ENCODE results near the gene DPH3. TPM values are rescaled to one million over a fixed set of nuclear protein-coding genes. Genes with fewer than 3 reads are reported as not detected.

DPH3 gene
- polyA plus RNA-seq, 1 of the 3 experiments (the other 2 are of a cell fraction): 8.5 TPM

GRCh38 chr3:16302082-16302631 is 37.4 kb upstream of the DPH3 start:
- no peak overlapping the region for H3K4me2 ChIP-seq
- peak overlapping the region in 1 of 2 experiments; percentile 50; a peak in 1 of 4 replicates for H3K27ac ChIP-seq (ENCODE audit: low read depth in 2 of 2, low read length in 1 of 2)
- H3K4me3 ChIP-seq (ENCODE audit: low read depth in 2 of 2, low read length in 1 of 2): no peak overlapping the region
- H2AFZ ChIP-seq (ENCODE audit: low read depth): no peak overlapping the region
- POLR2A ChIA-PET: no interaction called here
- no peaks in the 10 kb centered on the region for H3K9me2 ChIP-seq
- no peak for DNase-seq
- TF ChIP-seq TAF1 (IDR thresholded peaks at IDR 0.05; ENCODE audit: borderline replicate concordance, low read depth, low read length) (no peak), YY1 (IDR thresholded peaks at IDR 0.05; ENCODE audit: low read depth) (no peak), EZH2phosphoT487 (IDR thresholded peaks at IDR 0.05; ENCODE audit: borderline replicate concordance, low read depth) (no peak), RAD21 (IDR thresholded peaks at IDR 0.05; ENCODE audit: low read length) (no peak)
- TF ChIP-seq, protein P1, sequence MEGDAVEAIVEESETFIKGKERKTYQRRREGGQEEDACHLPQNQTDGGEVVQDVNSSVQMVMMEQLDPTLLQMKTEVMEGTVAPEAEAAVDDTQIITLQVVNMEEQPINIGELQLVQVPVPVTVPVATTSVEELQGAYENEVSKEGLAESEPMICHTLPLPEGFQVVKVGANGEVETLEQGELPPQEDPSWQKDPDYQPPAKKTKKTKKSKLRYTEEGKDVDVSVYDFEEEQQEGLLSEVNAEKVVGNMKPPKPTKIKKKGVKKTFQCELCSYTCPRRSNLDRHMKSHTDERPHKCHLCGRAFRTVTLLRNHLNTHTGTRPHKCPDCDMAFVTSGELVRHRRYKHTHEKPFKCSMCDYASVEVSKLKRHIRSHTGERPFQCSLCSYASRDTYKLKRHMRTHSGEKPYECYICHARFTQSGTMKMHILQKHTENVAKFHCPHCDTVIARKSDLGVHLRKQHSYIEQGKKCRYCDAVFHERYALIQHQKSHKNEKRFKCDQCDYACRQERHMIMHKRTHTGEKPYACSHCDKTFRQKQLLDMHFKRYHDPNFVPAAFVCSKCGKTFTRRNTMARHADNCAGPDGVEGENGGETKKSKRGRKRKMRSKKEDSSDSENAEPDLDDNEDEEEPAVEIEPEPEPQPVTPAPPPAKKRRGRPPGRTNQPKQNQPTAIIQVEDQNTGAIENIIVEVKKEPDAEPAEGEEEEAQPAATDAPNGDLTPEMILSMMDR (IDR thresholded peaks at IDR 0.05): no peak
- peaks cover 21 to 60% of the 10 kb centered on the region in 2 experiments for H3K36me3 ChIP-seq (replicated peaks in 1 of 2; ENCODE audit: control insufficient read depth in 1 of 2, insufficient read depth in 2 of 2, low read length in 1 of 2)
- H3K9ac ChIP-seq: no peak overlapping the region
- no peaks in the 10 kb centered on the region for H4K20me1 ChIP-seq (ENCODE audit: insufficient read depth)
- no peaks in the 10 kb centered on the region for H3K27me3 ChIP-seq (ENCODE audit: insufficient read depth)
- CTCF ChIA-PET: interaction anchor here (1.7 to 5.8 kb wide), 2 partner anchors 11 to 12 kb away, joined by 8 to 33 read pairs; no protein-coding TSS in a partner anchor
- H3K79me2 ChIP-seq (ENCODE audit: insufficient read depth): no peaks in the 10 kb centered on the region
- H3K9me3 ChIP-seq: peaks cover 2% of the 10 kb centered on the region; the same call in 1 of the 2 replicates
- H3K4me1 ChIP-seq (ENCODE audit: control insufficient read depth in 1 of 2, insufficient read depth in 2 of 2, low read depth in 1 of 2, low read length in 1 of 2): peaks cover 0 to 9% of the 10 kb centered on the region in 2 experiments; a peak in 1 of 4 replicates
- WGBS (ENCODE audit: low lambda C conversion rate): 97% methylated on average over 6 of the region's 6 CpGs
- H3F3A ChIP-seq (replicated peaks; ENCODE audit: insufficient read depth): no peaks in the 10 kb centered on the region

GRCh38 chr3:16301507-16301906 is 36.8 kb upstream of the DPH3 start:
- Histone ChIP-seq H3K4me1 (ENCODE audit: control insufficient read depth in 1 of 2, insufficient read depth in 2 of 2, low read depth in 1 of 2, low read length in 1 of 2) (peaks cover 0 to 9% of the 10 kb centered on the region in 2 experiments; a peak in 1 of 4 replicates), H3K9ac (no peak overlapping the region), H3K4me2 (no peak overlapping the region), H3F3A (replicated peaks; ENCODE audit: insufficient read depth) (no peaks in the 10 kb centered on the region), H3K9me3 (peaks cover 4% of the 10 kb centered on the region; the same call in 1 of the 2 replicates), H3K27me3 (ENCODE audit: insufficient read depth) (no peaks in the 10 kb centered on the region), H3K79me2 (ENCODE audit: insufficient read depth) (no peaks in the 10 kb centered on the region), H3K4me3 (ENCODE audit: low read depth in 2 of 2, low read length in 1 of 2) (no peak overlapping the region), H2AFZ (ENCODE audit: low read depth) (no peak overlapping the region), H3K36me3 (replicated peaks in 1 of 2; ENCODE audit: control insufficient read depth in 1 of 2, insufficient read depth in 2 of 2, low read length in 1 of 2) (peaks cover 26 to 65% of the 10 kb centered on the region in 2 experiments), H3K9me2 (no peaks in the 10 kb centered on the region), H3K27ac (ENCODE audit: low read depth in 2 of 2, low read length in 1 of 2) (no peak overlapping the region; a peak in 1 of 4 replicates), H4K20me1 (ENCODE audit: insufficient read depth) (no peaks in the 10 kb centered on the region)
- ChIA-PET CTCF (interaction anchor here (1.7 kb wide), 1 partner anchor 11 kb away, joined by 8 read pairs; no protein-coding TSS in a partner anchor), POLR2A (no interaction called here)
- WGBS (ENCODE audit: low lambda C conversion rate): 89% methylated on average over 6 of the region's 6 CpGs
- DNase-seq: no peak
- TF ChIP-seq TAF1 (IDR thresholded peaks at IDR 0.05; ENCODE audit: borderline replicate concordance, low read depth, low read length) (no peak), RAD21 (IDR thresholded peaks at IDR 0.05; ENCODE audit: low read length) (no peak), EP300 (IDR thresholded peaks at IDR 0.05; ENCODE audit: borderline replicate concordance in 1 of 2, low read depth in 1 of 2, low read length in 1 of 2) (no peak), RFX5 (IDR thresholded peaks at IDR 0.05; ENCODE audit: low read length) (no peak), SIN3A (IDR thresholded peaks at IDR 0.05; ENCODE audit: borderline replicate concordance, low read depth, low read length) (no peak), GABPA (IDR thresholded peaks at IDR 0.05; ENCODE audit: low read depth) (no peak), REST (IDR thresholded peaks at IDR 0.05; ENCODE audit: low read depth, low read length) (no peak), GATA2 (CRISPR knock-in tag; IDR thresholded peaks at IDR 0.05) (no peak), USF1 (IDR thresholded peaks at IDR 0.05; ENCODE audit: borderline replicate concordance, low read depth) (no peak), CHD2 (IDR thresholded peaks at IDR 0.05; ENCODE audit: low read length, partially characterized antibody) (no peak), JUND (IDR thresholded peaks at IDR 0.05) (no peak)

All from SK-N-SH (cell line).